Measurements from ENCODE around the gene PLIN3.

DNA sequence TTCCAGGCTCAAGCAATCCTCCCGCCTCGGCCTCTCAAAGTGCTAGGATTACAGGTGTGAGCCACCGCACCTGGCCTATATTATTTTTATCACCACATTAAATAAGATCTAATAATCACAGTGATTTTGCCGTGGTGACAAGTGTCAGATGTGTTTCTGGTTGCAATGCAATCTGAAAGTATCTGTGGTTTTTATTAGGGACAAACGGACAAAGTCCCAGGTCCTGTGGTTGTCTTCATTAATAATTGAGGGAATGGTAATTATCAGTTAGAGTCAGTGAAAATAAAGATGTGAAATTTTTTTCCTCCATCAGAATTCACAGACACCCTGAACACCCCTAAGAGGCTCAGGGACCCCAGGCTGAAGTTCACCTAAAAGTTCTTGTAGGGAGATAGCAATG, 34.7 kb downstream of the PLIN3 start:
- TF ChIP-seq, protein P1, sequence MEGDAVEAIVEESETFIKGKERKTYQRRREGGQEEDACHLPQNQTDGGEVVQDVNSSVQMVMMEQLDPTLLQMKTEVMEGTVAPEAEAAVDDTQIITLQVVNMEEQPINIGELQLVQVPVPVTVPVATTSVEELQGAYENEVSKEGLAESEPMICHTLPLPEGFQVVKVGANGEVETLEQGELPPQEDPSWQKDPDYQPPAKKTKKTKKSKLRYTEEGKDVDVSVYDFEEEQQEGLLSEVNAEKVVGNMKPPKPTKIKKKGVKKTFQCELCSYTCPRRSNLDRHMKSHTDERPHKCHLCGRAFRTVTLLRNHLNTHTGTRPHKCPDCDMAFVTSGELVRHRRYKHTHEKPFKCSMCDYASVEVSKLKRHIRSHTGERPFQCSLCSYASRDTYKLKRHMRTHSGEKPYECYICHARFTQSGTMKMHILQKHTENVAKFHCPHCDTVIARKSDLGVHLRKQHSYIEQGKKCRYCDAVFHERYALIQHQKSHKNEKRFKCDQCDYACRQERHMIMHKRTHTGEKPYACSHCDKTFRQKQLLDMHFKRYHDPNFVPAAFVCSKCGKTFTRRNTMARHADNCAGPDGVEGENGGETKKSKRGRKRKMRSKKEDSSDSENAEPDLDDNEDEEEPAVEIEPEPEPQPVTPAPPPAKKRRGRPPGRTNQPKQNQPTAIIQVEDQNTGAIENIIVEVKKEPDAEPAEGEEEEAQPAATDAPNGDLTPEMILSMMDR (conservative IDR thresholded peaks at IDR 0.05), result no peak
- TF ChIP-seq EZH2 (IDR thresholded peaks at IDR 0.05; ENCODE audit: low read depth), result no peak
